SKM-1 treated with dmso at 0.1 percent for 144 hours (cell line): ENCODE data around the gene TBCEL.
"Not testable (repeated sequence)": the region's sequence is repeated elsewhere in the genome, so short reads cannot be mapped to it uniquely, and the experiment has no call there.

ENCODE experiments used
- DNase-seq: peaks from one replicate; lab custom pipeline; 2025; ENCODE audit not compliant: unreplicated experiment; lab: John Stamatoyannopoulos, UW

The TBCEL gene

GRCh38 chr11:121029153-121029552 is 5.3 kb downstream of the TBCEL start:
- DNase-seq: no peak

- no peak for DNase-seq
Observed at GRCh38 chr11:121029813-121030445, 6.0 kb downstream of the TBCEL start.

GRCh38 chr11:121031167-121031566 is 7.3 kb downstream of the TBCEL start:
- no peak for DNase-seq

- DNase-seq: not testable (repeated sequence)
Observed at GRCh38 chr11:121031648-121032047, 7.7 kb downstream of the TBCEL start.

GRCh38 chr11:121032546-121032945 is 8.6 kb downstream of the TBCEL start:
- DNase-seq: no peak

- DNase-seq: no peak
Observed at GRCh38 chr11:121033635-121034034, 9.7 kb downstream of the TBCEL start.

GRCh38 chr11:121035169-121035755 is 11.4 kb downstream of the TBCEL start:
- no peak for DNase-seq

- DNase-seq: no peak
Observed at GRCh38 chr11:121035780-121036179, 11.9 kb downstream of the TBCEL start.

GRCh38 chr11:121037016-121037415 is 13.1 kb downstream of the TBCEL start:
- DNase-seq: no peak

- no peak for DNase-seq
Observed at GRCh38 chr11:121038648-121039409, 14.9 kb downstream of the TBCEL start.

- no peak for DNase-seq
Observed at GRCh38 chr11:121039971-121040613, 16.2 kb downstream of the TBCEL start.

- no peak for DNase-seq
Observed at GRCh38 chr11:121040614-121041002, 16.7 kb downstream of the TBCEL start.

- DNase-seq: no peak
Observed at GRCh38 chr11:121041072-121041471, 17.2 kb downstream of the TBCEL start.

GRCh38 chr11:121042296-121042695 is 18.4 kb downstream of the TBCEL start:
- no peak for DNase-seq

- DNase-seq: no peak
Observed at GRCh38 chr11:121047926-121048325, 24.0 kb downstream of the TBCEL start.

- no peak for DNase-seq
Observed at GRCh38 chr11:121048464-121049233, 24.7 kb downstream of the TBCEL start.

- no peak for DNase-seq
Observed at GRCh38 chr11:121053244-121053643, 29.3 kb downstream of the TBCEL start.

- DNase-seq: no peak
Observed at GRCh38 chr11:121054266-121054665, 30.4 kb downstream of the TBCEL start.

- no peak for DNase-seq
Observed at GRCh38 chr11:121055076-121055475, 31.2 kb downstream of the TBCEL start.

- DNase-seq: no peak
Observed at GRCh38 chr11:121057922-121058321, 34.0 kb downstream of the TBCEL start.

- DNase-seq: no peak
Observed at GRCh38 chr11:121058941-121059340, 35.0 kb downstream of the TBCEL start.
